Femur (tissue), 1 donor: ENCODE measurements around the gene EFHC2.
A peak's percentile ranks its signal among the peaks of the same experiment; 100 is the strongest.
"Not testable (repeated sequence)": the region's sequence is repeated elsewhere in the genome, so short reads cannot be mapped to it uniquely, and the experiment has no call there.

Experiments
- DNase-seq: peaks from one replicate; pipeline ENCODE4 v3.0.0-alpha.2; 2017

The EFHC2 gene

GRCh38 chrX:44227991-44228390 lies 115.5 kb downstream of the EFHC2 start:
- peak; percentile 30 for DNase-seq

- DNase-seq = no peak
Measured at GRCh38 chrX:44225667-44226066, 117.8 kb downstream of the EFHC2 start.

GRCh38 chrX:44224760-44225159 lies 118.7 kb downstream of the EFHC2 start:
- no peak for DNase-seq

DNA sequence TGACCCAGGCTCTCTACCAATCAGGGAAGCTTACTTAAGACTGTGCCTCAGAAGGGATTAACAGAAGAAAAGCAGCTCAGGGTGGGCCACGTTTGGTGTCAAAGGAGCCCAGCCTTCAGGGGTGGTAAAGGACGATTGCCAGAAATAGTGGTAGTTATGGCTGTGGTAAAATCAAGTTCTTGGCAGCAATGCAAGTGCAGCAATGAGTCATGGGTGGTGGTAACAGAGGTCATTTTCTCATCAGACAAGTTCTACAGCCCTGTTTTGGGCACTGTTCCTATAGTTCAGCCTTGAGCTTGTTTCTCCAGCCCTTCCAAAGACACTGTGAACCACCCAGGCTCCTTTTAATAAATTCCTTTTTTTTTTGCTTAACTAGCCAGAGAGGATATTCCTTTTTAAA lies 120.3 kb downstream of the EFHC2 start:
- no peak for DNase-seq

DNA sequence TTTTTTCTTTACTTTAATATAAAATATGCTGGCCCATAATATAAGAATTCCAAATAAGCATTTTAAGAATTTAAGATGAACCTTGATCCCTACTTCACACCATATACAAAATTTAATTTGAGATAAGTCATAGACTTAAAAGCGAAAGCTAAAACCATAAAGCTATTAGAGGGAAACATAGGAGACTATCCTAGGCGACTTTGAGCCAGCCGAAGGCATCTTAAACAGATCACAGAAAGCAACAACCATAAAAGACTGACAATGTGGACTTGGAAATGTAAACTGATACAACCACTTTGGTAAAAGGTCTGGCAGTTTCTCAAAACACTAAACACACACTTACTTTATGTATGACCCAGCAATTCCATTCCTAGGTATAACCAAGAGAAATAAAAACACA lies 125.0 kb downstream of the EFHC2 start:
- no peak for DNase-seq

DNA sequence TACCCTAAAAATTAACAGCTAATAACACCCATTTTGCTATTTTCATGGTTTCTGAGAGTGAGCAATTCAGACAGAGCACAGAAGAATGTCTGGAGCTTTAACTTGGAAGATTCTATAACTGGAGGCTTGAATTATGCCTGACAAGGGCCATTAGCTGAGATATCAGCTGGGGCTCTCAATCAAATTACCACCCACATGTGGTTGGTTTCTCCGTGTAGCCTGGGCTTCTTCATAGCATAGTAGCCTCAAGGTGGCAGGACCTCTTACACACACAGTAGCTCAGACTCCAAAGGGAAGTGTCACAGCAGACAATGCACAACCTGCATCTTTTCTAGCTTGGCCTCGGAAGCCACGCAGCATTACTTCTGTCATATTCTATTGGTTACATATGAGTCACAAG lies 127.3 kb downstream of the EFHC2 start:
- DNase-seq = no peak

GRCh38 chrX:44203791-44204190 lies 139.7 kb downstream of the EFHC2 start:
- DNase-seq = no peak

GRCh38 chrX:44202596-44202995 lies 140.9 kb downstream of the EFHC2 start:
- DNase-seq = no peak

DNA sequence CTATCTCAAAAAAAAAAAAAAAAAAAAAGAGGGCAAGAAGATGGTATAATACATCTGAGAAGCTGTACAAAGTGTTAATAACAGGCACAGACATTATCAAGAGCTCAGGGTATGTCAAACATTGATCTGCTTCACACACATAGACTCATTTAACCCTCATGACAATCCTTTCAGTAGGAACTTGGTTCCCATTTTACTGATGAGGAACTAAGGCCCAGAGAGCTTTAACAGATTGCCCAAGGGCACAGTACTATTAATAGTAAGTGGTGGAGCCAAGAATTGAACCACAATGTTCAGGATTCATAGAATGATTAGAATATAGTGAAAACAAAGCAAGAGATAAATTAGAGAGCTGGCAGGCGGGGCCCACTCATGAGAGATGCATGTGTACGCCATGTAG lies 154.4 kb downstream of the EFHC2 start:
- DNase-seq = no peak

DNA sequence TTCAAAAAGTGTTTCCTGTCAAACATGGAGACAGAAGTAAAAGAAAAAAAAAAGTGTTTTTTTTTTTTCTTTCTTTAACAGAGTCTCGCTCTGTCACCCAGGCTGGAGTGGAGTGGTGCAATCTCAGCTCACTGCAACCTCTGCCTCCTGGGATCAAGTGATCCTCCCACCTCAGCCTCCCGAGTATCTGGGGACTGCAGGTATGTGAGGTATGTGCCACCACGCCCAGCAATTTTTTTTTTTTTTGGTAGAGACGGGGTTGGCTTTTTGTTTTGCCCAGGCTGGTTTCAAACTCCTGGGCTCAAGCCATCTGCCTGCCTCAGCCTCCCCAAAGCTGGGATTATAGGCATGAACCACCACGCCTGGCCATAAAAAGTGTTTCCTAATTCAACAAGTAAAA lies 155.6 kb downstream of the EFHC2 start:
- not testable (repeated sequence) for DNase-seq

GRCh38 chrX:44183329-44183728 lies 160.1 kb downstream of the EFHC2 start:
- DNase-seq = no peak

GRCh38 chrX:44178274-44179053 lies 165.0 kb downstream of the EFHC2 start:
- DNase-seq = no peak

DNA sequence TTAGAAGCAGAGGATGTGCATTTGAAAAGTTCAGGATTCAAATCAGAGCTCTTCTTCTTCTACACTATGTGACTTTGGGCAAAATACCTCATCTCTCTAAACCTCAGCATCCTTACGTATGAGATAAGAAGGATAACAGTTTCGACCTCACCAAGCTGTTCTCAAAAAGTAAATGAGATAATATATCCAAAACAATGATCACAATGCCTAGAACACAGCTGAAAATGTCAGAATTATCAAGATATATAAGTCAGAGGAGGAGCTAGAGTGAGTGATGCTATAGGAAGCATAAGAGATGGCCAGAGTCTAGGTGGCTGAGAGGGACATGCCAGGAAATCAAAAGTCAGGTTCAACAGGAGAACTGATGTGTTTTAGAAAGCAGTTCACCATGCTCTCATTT lies 168.0 kb downstream of the EFHC2 start:
- no peak for DNase-seq

DNA sequence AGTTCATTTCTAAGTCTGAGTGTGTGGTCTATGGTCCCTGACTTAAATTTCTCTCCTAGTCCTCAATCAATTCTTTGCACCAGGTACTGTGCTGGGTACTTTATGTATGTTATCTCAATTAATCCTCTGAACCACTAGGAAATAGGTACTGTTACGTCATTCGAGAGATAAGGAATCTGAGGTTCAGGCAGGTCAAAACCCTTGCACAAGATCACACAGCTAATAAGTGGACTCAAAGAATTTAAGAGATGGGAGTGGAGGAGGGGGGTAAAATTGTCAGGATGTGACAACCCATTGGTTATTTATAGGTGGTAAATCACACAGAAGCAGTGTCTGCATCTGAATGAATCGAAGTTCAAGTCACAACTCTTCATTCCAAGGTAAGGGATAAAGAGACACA lies 169.4 kb downstream of the EFHC2 start:
- no peak for DNase-seq

DNA sequence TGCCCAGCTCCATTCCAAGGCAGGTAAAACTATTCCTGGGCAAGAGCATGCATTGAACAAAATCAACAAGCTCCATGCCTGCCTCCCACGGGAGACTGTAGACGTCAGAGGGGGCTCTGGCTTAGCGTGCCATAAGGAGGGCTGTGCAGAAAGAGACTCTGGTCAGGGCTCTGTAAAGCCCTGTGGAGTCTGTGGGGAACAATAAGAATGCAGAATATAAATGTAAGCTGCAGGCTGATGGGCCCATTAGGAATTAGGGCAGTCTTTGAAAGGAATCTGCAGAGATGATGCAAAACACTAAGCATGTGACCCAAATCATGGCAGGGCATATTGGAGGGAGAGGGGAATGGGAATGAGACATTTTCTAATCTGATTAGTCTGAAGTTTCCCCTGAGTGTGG lies 170.3 kb downstream of the EFHC2 start:
- DNase-seq = no peak

- no peak for DNase-seq
Measured at GRCh38 chrX:44167116-44167515, 176.4 kb downstream of the EFHC2 start.

- DNase-seq = no peak
Measured at GRCh38 chrX:44162964-44163475, 180.5 kb downstream of the EFHC2 start.

DNA sequence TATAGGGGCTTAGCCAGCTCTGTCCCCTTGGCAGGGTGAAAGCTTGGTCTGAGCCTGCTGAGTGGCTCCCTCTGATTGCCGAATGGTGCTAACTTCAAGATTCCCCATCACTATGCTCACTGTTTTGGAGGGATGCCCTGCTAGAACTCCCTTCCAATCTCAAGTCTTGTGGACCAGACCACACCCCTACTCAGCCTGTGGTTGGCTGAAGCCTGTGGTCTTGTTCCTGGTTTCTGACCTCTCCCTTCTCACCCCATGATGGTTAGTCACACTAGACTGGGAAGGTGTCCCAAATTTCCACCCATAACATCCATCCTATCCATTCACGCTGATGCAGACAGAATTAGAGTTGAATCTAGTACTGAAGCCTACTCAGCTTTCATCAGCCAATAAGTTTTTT lies 185.6 kb downstream of the EFHC2 start:
- no peak for DNase-seq

- no peak for DNase-seq
Measured at GRCh38 chrX:44157283-44157682, 186.2 kb downstream of the EFHC2 start.

DNA sequence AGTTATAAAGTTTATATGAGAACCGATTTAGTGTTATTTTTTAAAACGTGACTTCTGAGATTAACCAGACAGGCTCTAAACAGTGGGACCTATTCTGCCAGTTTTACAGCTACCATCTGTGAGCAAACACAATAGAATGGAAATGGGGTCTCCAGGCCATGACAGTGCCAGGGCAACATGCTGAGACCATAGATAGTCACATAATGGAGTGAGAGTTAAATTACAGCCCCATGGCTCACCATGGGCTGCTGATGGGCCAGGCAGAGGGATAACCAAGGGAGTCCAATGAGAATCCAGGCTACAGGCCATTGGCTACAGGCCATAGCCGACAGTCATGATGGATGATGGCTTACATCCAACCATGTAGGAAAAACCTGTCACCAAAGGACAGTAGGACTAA lies 186.7 kb downstream of the EFHC2 start:
- DNase-seq = no peak

GRCh38 chrX:44155126-44155525 lies 188.3 kb downstream of the EFHC2 start:
- DNase-seq = no peak

DNA sequence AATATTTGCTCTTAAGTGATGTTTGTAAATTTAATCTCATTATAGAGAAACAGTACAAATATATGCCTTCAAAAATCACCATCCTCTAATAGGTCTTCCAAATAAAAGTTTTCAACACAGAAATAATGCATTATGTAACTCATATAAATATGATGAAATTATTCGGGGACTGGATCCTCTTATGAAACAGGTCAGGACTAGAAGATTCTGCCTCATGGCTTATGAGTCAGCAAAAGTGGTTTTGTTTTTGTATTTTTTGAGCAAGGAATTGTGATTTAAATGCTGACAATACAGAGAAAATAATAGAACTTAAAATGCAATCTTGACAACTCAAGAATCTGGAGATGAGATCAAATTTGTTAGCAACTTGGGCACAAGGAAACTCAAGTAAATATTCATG lies 190.6 kb downstream of the EFHC2 start:
- DNase-seq = no peak

GRCh38 chrX:44147130-44147529 lies 196.3 kb downstream of the EFHC2 start:
- no peak for DNase-seq

DNA sequence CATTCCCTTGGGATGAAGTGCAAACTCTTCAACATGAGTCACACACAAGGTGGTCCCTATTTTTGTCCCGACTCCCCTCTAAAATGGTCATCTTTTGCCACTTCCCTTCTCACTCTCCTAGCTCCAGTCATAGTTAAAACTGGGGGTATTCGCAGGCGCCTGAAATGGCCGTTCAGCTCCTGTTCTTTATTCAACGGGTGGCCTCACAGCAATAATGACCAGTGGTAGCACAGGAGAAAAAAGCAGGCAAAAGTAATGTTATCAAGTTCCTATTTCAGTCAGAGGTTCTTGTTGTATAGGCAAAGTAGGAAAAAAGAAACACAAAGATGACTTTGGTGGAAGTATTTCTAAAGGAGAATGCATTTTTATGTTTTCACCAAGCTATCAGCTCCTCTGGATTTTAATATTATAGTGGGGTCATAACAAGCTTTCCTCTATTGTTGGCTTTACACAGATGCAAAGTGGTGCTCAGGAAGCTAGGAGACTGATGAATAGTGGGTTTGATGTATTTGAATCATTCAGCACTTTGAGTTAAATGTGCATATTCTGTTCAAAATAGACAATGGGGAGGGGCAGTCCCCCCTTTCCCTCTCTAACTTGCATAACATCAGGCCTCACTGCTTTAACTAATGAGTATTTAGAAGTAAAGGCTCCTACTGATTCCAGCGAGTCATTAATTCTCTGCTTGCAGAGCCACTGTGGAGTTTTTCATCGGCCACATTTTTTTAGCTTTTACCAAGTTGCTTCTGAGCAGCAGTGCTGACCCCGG lies 199.1 kb downstream of the EFHC2 start:
- no peak for DNase-seq
